Diencephalon (tissue), 1 donor: ENCODE results near the gene DEFB110. TPM values are rescaled to one million over a fixed set of nuclear protein-coding genes. Genes with fewer than 3 reads are reported as not detected.

ENCODE experiments used
- total RNA-seq: library from RNA; depleted of rRNA; stranded (reverse); fragments of >200 nt; gene quantifications from one replicate; pipeline ENCODE4 v1.2.3, GENCODE V29; 2014

The DEFB110 gene
- total RNA-seq = not detected

GRCh38 chr6:50021894-50022293 lies at the start of gene DEFB110:
DEFB110 (minus strand) TSS chr6:50021994; CDS start chr6:50021935, 59 bp downstream.

DNA sequence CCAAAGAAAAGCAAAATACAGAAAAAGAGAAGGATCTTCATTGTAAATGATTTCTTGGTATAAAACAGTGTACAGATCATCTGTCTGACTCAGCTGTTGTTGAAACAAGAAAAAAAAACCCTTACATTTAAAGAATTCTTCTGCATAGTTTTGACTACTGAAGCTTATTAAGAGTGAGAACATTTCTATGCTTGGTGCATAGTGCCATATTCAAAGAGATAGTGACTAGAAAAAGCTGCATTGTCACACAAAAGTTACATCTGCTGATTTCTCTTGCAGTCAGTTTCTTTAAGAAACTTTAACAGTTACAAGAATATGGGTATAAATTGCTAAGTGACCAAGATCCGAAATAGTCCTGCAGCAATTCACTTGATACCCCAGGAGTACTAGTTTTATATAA lies 28.0 kb upstream of the DEFB110 start, which contains the start of gene DEFB112:
Gene DEFB112 (minus strand): TSS at position 101 of the 400 bp plus-strand sequence. CDS start 60 bp downstream, at position 41.

GRCh38 chr6:49969605-49970004 lies 52.2 kb downstream of the DEFB110 start, which contains the start of gene DEFB113:
DEFB113 (minus strand) TSS chr6:49969625; CDS start chr6:49969625, 0 bp downstream.

Other genes starting within 250 kb of the DEFB110 start
- gene PGK2, start 234.7 kb downstream of the DEFB110 start, total RNA-seq = not detected
- not detected for gene CRISP1, start 155.5 kb downstream of the DEFB110 start, total RNA-seq
- not detected for gene DEFB114, start 57.8 kb downstream of the DEFB110 start, total RNA-seq
- not detected for gene DEFB113, start 52.4 kb downstream of the DEFB110 start, total RNA-seq
- gene DEFB112, start 27.9 kb upstream of the DEFB110 start, total RNA-seq = not detected